GM23338 (cell line): ENCODE results near the gene NDC80. TPM values are rescaled to one million over a fixed set of nuclear protein-coding genes. Genes with fewer than 3 reads are reported as not detected.

Source experiments
- ATAC-seq: fragments of 200-7000 bp; cut with Tn5 transposase; 3 replicates; pipeline ENCODE4 v1.9.1; 2020
- DNase-seq: peaks from one replicate; pipeline ENCODE4 v3.0.0-alpha.2; 2015; ENCODE audit warnings: low spot score
- H2AFZ ChIP-seq: fragments of 200-600 bp; sonication (generic); 2 replicates; pipeline ENCODE4 v1.8.0; 2016; ENCODE audit warnings: antibody characterized with exemption, mild to moderate bottlenecking, moderate library complexity
- H3F3A ChIP-seq: fragments of 200-600 bp; sonication (generic); replicated peaks from 2 replicates; pipeline ENCODE4 v1.8.0; 2017; ENCODE audit warnings: antibody characterized with exemption, mixed run types, low read depth
- H3K27ac ChIP-seq: fragments of 200-600 bp; sonication (generic); 2 replicates; pipeline ENCODE4 v1.6.1; 2016; ENCODE audit warnings: low read depth
- H3K27me3 ChIP-seq: fragments of 200-600 bp; sonication (generic); 2 replicates; pipeline ENCODE4 v1.8.0; 2016; ENCODE audit warnings: mild to moderate bottlenecking, mixed run types, moderate library complexity; ENCODE audit not compliant: insufficient read depth
- H3K36me3 ChIP-seq: fragments of 200-600 bp; sonication (generic); 2 replicates; pipeline ENCODE4 v1.8.0; 2016; ENCODE audit warnings: mild to moderate bottlenecking; ENCODE audit not compliant: insufficient read depth
- H3K4me1 ChIP-seq: fragments of 200-600 bp; sonication (generic); 2 replicates; pipeline ENCODE4 v1.8.0; 2016; ENCODE audit warnings: mild to moderate bottlenecking, moderate library complexity; ENCODE audit not compliant: insufficient read depth
- H3K4me2 ChIP-seq: fragments of 200-600 bp; sonication (generic); 2 replicates; pipeline ENCODE4 v1.7.1; 2017; ENCODE audit warnings: mixed run types
- H3K4me3 ChIP-seq: fragments of 200-600 bp; sonication (generic); 2 replicates; pipeline ENCODE4 v1.6.1; 2016; ENCODE audit warnings: mixed run types
- H3K79me2 ChIP-seq: fragments of 200-600 bp; sonication (generic); replicated peaks from 2 replicates; pipeline ENCODE4 v1.8.0; 2017; ENCODE audit warnings: mild to moderate bottlenecking; ENCODE audit not compliant: insufficient read depth
- H3K9me2 ChIP-seq: fragments of 200-600 bp; sonication (generic); 2 replicates; pipeline ENCODE4 v1.8.0; 2017; ENCODE audit not compliant: insufficient read depth
- H4K20me1 ChIP-seq: fragments of 200-600 bp; sonication (generic); replicated peaks from 2 replicates; pipeline ENCODE4 v1.8.0; 2017; ENCODE audit warnings: mild to moderate bottlenecking; ENCODE audit not compliant: insufficient read depth
- H3K27ac Mint-ChIP-seq: 2 replicates; pipeline ENCODE4 v1.8.0; 2020; ENCODE audit warnings: inconsistent platforms, mild to moderate bottlenecking, moderate library complexity, mixed read lengths
- H3K27me3 Mint-ChIP-seq: 3 replicates; pipeline ENCODE4 v1.8.0; 2022; ENCODE audit warnings: low read depth, mild to moderate bottlenecking, moderate library complexity, mixed read lengths, inconsistent platforms; ENCODE audit not compliant: insufficient read depth, poor library complexity
- H3K36me3 Mint-ChIP-seq: 3 replicates; pipeline ENCODE4 v1.8.0; 2021; ENCODE audit warnings: low read depth, mild to moderate bottlenecking, inconsistent platforms, moderate library complexity, mixed read lengths
- H3K4me1 Mint-ChIP-seq: 3 replicates; pipeline ENCODE4 v1.8.0; 2020; ENCODE audit warnings: mild to moderate bottlenecking, inconsistent platforms, mixed read lengths
- H3K4me3 Mint-ChIP-seq: 3 replicates; pipeline ENCODE4 v1.8.0; 2021; ENCODE audit warnings: moderate library complexity, mild to moderate bottlenecking, inconsistent platforms, mixed read lengths
- H3K9me3 Mint-ChIP-seq: 3 replicates; pipeline ENCODE4 v1.8.0; 2020; ENCODE audit warnings: moderate library complexity, mild to moderate bottlenecking, inconsistent platforms, mixed read lengths
- CREB1 ChIP-seq: fragments of 250-450 bp; sonication (Bioruptor Pico); IDR thresholded peaks from 2 replicates; pipeline ENCODE4 v1.5.0; 2020; ENCODE audit warnings: low read depth, mild to moderate bottlenecking, moderate library complexity
- EZH2phosphoT487 ChIP-seq: fragments of 200-600 bp; sonication (generic); IDR thresholded peaks from one replicate; pipeline ENCODE4 v1.8.1; 2018; ENCODE audit warnings: antibody characterized with exemption; ENCODE audit not compliant: unreplicated experiment
- JUNB ChIP-seq: IDR thresholded peaks from one replicate; pipeline ENCODE4 v1.6.1; 2016; ENCODE audit warnings: antibody characterized with exemption; ENCODE audit not compliant: unreplicated experiment
- NANOG ChIP-seq: IDR thresholded peaks from 2 replicates; pipeline ENCODE4 v1.6.1; 2016; ENCODE audit warnings: antibody characterized with exemption, borderline replicate concordance
- POLR2AphosphoS5 ChIP-seq: IDR thresholded peaks from 2 replicates; pipeline ENCODE4 v1.6.1; 2016; ENCODE audit warnings: antibody characterized with exemption, low read depth
- STAT1 ChIP-seq: IDR thresholded peaks from one replicate; pipeline ENCODE4 v1.6.1; 2016; ENCODE audit warnings: antibody characterized with exemption; ENCODE audit not compliant: unreplicated experiment
- ZNF114 ChIP-seq: fragments of 250-450 bp; sonication (Bioruptor Pico); IDR thresholded peaks from 2 replicates; pipeline ENCODE4 v1.5.0; 2020; ENCODE audit warnings: mild to moderate bottlenecking, moderate library complexity
- ZNF331 ChIP-seq: fragments of 250-450 bp; sonication (Bioruptor Pico); IDR thresholded peaks from 2 replicates; pipeline ENCODE4 v1.5.0; 2020; ENCODE audit warnings: low read depth, mild to moderate bottlenecking, moderate library complexity
- polyA plus RNA-seq: library from polyadenylated mRNA; unstranded; fragments of >200 nt; fragmentation: Nextera tagmentation; extraction: Ambion mirVana; gene quantifications from 2 replicates; pipeline ENCODE4 v1.2.1, GENCODE V29; 2016
- total RNA-seq: library from RNA; depleted of rRNA; stranded (reverse); fragments of >200 nt; shearing (Covaris generic); gene quantifications from 2 replicates; pipeline ENCODE4 v1.2.3, GENCODE V29; 2014
- TF ChIP-seq, protein P1 (sequence below): IDR thresholded peaks from one replicate; pipeline ENCODE4 v1.6.1; 2018; ENCODE audit warnings: antibody characterized with exemption; ENCODE audit not compliant: unreplicated experiment
- TF ChIP-seq, protein P2 (sequence below), 2 experiments: fragments of 200-600 bp in 1 of 2; sonication (generic) in 1 of 2; conservative IDR thresholded peaks; 2 replicates each; pipeline versions ENCODE4 v1.5.1 to v1.6.1; 2016 to 2017; ENCODE audit warnings: antibody characterized with exemption in 2 of 2, low read depth in 2 of 2, mild to moderate bottlenecking in 2 of 2, moderate library complexity in 1 of 2
- TF ChIP-seq, protein P3 (sequence below): IDR thresholded peaks from 2 replicates; pipeline ENCODE4 v1.6.1; 2016; ENCODE audit warnings: antibody characterized with exemption
- TF ChIP-seq, protein P4 (sequence below): fragments of 250-450 bp; sonication (Bioruptor Pico); IDR thresholded peaks from 2 replicates; pipeline ENCODE4 v1.5.0; 2020; ENCODE audit warnings: mild to moderate bottlenecking, moderate library complexity

The NDC80 gene
- total and polyA plus RNA-seq, 2 experiments from 2014 or later, result 36.6 to 58.4 TPM

DNA sequence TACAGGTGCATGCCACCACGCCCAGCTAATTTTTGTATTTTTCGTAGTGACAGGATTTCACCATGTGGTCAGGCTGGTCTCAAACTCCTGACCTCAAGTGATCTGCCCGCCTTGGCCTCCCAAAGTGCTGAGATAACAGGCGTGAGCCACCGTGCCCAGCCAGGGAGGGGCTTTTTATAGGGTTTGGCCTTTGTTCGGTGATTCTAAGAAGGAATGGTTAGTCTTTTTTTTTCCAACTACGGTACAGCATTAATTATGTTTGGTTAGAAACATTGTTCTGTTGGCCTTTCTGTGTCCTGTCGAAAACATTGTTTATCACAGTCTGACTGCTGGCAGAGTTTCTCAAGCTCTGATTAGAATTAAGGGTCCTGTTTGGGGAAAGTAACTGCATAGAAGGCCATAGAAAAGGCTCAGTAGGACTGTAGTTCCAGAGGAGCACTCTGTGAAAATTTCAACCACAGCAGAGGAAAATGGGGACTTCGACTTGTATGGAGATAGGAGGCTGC is 64.8 kb downstream of the NDC80 start:
- H3F3A ChIP-seq, result no peaks in the 10 kb centered on the region
- H4K20me1 ChIP-seq, result no peaks in the 10 kb centered on the region
- Mint-ChIP-seq H3K27ac (no peak overlapping the region), H3K9me3 (peaks cover 10% of the 10 kb centered on the region; the same call in 2 of the 3 replicates), H3K36me3 (no peaks in the 10 kb centered on the region), H3K4me3 (no peak overlapping the region), H3K27me3 (peaks cover 6% of the 10 kb centered on the region), H3K4me1 (no peaks in the 10 kb centered on the region)
- ATAC-seq, result no peak
- no peak overlapping the region for H3K27ac ChIP-seq
- TF ChIP-seq, protein P1, sequence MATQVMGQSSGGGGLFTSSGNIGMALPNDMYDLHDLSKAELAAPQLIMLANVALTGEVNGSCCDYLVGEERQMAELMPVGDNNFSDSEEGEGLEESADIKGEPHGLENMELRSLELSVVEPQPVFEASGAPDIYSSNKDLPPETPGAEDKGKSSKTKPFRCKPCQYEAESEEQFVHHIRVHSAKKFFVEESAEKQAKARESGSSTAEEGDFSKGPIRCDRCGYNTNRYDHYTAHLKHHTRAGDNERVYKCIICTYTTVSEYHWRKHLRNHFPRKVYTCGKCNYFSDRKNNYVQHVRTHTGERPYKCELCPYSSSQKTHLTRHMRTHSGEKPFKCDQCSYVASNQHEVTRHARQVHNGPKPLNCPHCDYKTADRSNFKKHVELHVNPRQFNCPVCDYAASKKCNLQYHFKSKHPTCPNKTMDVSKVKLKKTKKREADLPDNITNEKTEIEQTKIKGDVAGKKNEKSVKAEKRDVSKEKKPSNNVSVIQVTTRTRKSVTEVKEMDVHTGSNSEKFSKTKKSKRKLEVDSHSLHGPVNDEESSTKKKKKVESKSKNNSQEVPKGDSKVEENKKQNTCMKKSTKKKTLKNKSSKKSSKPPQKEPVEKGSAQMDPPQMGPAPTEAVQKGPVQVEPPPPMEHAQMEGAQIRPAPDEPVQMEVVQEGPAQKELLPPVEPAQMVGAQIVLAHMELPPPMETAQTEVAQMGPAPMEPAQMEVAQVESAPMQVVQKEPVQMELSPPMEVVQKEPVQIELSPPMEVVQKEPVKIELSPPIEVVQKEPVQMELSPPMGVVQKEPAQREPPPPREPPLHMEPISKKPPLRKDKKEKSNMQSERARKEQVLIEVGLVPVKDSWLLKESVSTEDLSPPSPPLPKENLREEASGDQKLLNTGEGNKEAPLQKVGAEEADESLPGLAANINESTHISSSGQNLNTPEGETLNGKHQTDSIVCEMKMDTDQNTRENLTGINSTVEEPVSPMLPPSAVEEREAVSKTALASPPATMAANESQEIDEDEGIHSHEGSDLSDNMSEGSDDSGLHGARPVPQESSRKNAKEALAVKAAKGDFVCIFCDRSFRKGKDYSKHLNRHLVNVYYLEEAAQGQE, result no peak
- TF ChIP-seq NANOG (no peak), STAT1 (no peak), JUNB (no peak), ZNF331 (CRISPR knock-in tag) (no peak), EZH2phosphoT487 (no peak), CREB1 (CRISPR knock-in tag) (no peak), ZNF114 (no peak), POLR2AphosphoS5 (no peak)
- TF ChIP-seq, protein P2, sequence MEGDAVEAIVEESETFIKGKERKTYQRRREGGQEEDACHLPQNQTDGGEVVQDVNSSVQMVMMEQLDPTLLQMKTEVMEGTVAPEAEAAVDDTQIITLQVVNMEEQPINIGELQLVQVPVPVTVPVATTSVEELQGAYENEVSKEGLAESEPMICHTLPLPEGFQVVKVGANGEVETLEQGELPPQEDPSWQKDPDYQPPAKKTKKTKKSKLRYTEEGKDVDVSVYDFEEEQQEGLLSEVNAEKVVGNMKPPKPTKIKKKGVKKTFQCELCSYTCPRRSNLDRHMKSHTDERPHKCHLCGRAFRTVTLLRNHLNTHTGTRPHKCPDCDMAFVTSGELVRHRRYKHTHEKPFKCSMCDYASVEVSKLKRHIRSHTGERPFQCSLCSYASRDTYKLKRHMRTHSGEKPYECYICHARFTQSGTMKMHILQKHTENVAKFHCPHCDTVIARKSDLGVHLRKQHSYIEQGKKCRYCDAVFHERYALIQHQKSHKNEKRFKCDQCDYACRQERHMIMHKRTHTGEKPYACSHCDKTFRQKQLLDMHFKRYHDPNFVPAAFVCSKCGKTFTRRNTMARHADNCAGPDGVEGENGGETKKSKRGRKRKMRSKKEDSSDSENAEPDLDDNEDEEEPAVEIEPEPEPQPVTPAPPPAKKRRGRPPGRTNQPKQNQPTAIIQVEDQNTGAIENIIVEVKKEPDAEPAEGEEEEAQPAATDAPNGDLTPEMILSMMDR (conservative IDR thresholded peaks at IDR 0.05; ENCODE audit: low read depth in 2 of 2), result no peak
- TF ChIP-seq, protein P3, sequence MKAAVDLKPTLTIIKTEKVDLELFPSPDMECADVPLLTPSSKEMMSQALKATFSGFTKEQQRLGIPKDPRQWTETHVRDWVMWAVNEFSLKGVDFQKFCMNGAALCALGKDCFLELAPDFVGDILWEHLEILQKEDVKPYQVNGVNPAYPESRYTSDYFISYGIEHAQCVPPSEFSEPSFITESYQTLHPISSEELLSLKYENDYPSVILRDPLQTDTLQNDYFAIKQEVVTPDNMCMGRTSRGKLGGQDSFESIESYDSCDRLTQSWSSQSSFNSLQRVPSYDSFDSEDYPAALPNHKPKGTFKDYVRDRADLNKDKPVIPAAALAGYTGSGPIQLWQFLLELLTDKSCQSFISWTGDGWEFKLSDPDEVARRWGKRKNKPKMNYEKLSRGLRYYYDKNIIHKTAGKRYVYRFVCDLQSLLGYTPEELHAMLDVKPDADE, result no peak
- TF ChIP-seq, protein P4, sequence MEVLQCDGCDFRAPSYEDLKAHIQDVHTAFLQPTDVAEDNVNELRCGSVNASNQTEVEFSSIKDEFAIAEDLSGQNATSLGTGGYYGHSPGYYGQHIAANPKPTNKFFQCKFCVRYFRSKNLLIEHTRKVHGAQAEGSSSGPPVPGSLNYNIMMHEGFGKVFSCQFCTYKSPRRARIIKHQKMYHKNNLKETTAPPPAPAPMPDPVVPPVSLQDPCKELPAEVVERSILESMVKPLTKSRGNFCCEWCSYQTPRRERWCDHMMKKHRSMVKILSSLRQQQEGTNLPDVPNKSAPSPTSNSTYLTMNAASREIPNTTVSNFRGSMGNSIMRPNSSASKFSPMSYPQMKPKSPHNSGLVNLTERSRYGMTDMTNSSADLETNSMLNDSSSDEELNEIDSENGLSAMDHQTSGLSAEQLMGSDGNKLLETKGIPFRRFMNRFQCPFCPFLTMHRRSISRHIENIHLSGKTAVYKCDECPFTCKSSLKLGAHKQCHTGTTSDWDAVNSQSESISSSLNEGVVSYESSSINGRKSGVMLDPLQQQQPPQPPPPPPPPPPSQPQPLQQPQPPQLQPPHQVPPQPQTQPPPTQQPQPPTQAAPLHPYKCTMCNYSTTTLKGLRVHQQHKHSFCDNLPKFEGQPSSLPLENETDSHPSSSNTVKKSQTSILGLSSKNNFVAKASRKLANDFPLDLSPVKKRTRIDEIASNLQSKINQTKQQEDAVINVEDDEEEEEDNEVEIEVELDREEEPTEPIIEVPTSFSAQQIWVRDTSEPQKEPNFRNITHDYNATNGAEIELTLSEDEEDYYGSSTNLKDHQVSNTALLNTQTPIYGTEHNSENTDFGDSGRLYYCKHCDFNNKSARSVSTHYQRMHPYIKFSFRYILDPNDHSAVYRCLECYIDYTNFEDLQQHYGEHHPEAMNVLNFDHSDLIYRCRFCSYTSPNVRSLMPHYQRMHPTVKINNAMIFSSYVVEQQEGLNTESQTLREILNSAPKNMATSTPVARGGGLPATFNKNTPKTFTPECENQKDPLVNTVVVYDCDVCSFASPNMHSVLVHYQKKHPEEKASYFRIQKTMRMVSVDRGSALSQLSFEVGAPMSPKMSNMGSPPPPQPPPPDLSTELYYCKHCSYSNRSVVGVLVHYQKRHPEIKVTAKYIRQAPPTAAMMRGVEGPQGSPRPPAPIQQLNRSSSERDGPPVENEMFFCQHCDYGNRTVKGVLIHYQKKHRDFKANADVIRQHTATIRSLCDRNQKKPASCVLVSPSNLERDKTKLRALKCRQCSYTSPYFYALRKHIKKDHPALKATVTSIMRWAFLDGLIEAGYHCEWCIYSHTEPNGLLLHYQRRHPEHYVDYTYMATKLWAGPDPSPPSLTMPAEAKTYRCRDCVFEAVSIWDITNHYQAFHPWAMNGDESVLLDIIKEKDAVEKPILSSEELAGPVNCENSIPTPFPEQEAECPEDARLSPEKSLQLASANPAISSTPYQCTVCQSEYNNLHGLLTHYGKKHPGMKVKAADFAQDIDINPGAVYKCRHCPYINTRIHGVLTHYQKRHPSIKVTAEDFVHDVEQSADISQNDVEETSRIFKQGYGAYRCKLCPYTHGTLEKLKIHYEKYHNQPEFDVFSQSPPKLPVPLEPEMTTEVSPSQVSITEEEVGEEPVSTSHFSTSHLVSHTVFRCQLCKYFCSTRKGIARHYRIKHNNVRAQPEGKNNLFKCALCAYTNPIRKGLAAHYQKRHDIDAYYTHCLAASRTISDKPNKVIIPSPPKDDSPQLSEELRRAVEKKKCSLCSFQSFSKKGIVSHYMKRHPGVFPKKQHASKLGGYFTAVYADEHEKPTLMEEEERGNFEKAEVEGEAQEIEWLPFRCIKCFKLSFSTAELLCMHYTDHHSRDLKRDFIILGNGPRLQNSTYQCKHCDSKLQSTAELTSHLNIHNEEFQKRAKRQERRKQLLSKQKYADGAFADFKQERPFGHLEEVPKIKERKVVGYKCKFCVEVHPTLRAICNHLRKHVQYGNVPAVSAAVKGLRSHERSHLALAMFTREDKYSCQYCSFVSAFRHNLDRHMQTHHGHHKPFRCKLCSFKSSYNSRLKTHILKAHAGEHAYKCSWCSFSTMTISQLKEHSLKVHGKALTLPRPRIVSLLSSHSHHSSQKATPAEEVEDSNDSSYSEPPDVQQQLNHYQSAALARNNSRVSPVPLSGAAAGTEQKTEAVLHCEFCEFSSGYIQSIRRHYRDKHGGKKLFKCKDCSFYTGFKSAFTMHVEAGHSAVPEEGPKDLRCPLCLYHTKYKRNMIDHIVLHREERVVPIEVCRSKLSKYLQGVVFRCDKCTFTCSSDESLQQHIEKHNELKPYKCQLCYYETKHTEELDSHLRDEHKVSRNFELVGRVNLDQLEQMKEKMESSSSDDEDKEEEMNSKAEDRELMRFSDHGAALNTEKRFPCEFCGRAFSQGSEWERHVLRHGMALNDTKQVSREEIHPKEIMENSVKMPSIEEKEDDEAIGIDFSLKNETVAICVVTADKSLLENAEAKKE, result no peak
- no peaks in the 10 kb centered on the region for H3K4me1 ChIP-seq
- H2AFZ ChIP-seq, result no peak overlapping the region
- H3K36me3 ChIP-seq, result no peaks in the 10 kb centered on the region
- no peaks in the 10 kb centered on the region for H3K9me2 ChIP-seq
- no peak for DNase-seq
- H3K27me3 ChIP-seq, result no peaks in the 10 kb centered on the region
- H3K4me3 ChIP-seq, result no peak overlapping the region
- no peak overlapping the region for H3K4me2 ChIP-seq
- no peaks in the 10 kb centered on the region for H3K79me2 ChIP-seq
